Ascending aorta (tissue), 2 donors: ENCODE results near the gene CD8B. TPM values are rescaled to one million over a fixed set of nuclear protein-coding genes. Genes with fewer than 3 reads are reported as not detected.
A peak's percentile ranks its signal among the peaks of the same experiment; 100 is the strongest.

Experiments
- DNase-seq, 2 donors: peaks; one replicate each; pipeline ENCODE4 v3.0.0-alpha.2; 2019; ENCODE audit warnings: low spot score in 2 of 2
- H3K27ac ChIP-seq, 2 donors: fragments of 200-600 bp; sonication (generic); one replicate each; pipeline ENCODE4 v1.5.1; 2016 to 2017; ENCODE audit warnings: mild to moderate bottlenecking in 1 of 2
- H3K27me3 ChIP-seq: fragments of 200-600 bp; sonication (generic); one replicate; pipeline ENCODE4 v1.5.1; 2017
- H3K36me3 ChIP-seq, 2 donors: fragments of 200-600 bp; sonication (generic); one replicate each; pipeline ENCODE4 v1.5.1; 2016
- H3K4me1 ChIP-seq, 2 donors: fragments of 200-600 bp; sonication (generic); one replicate each; pipeline ENCODE4 v1.5.1; 2016 to 2017; ENCODE audit warnings: mild to moderate bottlenecking in 1 of 2
- H3K4me3 ChIP-seq, 2 donors: fragments of 200-600 bp; sonication (generic); one replicate each; pipeline ENCODE4 v1.5.1; 2016 to 2017; ENCODE audit warnings: mild to moderate bottlenecking in 1 of 2
- H3K9me3 ChIP-seq, 2 donors: fragments of 200-600 bp; sonication (generic); one replicate each; pipeline ENCODE4 v1.5.1; 2016
- CTCF ChIP-seq, 3 experiments: fragments of 200-600 bp in 2 of 3; fragments of 450-650 bp in 1 of 3; sonication (generic) in 2 of 3; IDR thresholded peaks; one replicate each; pipeline ENCODE4 v1.5.1; 2016 to 2019; ENCODE audit warnings: antibody characterized with exemption in 3 of 3, mild to moderate bottlenecking in 1 of 3, moderate library complexity in 1 of 3
- intact Hi-C: fragments of 100-400 bp; cut with DNase I; formaldehyde crosslinking; loops from one replicate; pipeline ENCODE4 v1.15.1; 2023
- total RNA-seq: library from RNA; depleted of rRNA; stranded (reverse); fragments of >200 nt; gene quantifications from one replicate; pipeline ENCODE4 v1.1.0, GENCODE V29; 2016

The CD8B gene
- total RNA-seq, 1 donor from 2014 or later = not detected

GRCh38 chr2:86806059-86806857 is 55.4 kb downstream of the CD8B start:
- intact Hi-C loops = no loop called here
- no peak for DNase-seq
- no peaks in the 10 kb centered on the region for H3K9me3 ChIP-seq
- H3K27ac ChIP-seq = no peak overlapping the region
- no peaks in the 10 kb centered on the region for H3K36me3 ChIP-seq
- H3K27me3 ChIP-seq = peaks cover 9% of the 10 kb centered on the region
- no peak for TF ChIP-seq CTCF (IDR thresholded peaks at IDR 0.05)
- peaks cover 6 to 11% of the 10 kb centered on the region in 2 donors for H3K4me1 ChIP-seq
- no peak overlapping the region for H3K4me3 ChIP-seq

DNA sequence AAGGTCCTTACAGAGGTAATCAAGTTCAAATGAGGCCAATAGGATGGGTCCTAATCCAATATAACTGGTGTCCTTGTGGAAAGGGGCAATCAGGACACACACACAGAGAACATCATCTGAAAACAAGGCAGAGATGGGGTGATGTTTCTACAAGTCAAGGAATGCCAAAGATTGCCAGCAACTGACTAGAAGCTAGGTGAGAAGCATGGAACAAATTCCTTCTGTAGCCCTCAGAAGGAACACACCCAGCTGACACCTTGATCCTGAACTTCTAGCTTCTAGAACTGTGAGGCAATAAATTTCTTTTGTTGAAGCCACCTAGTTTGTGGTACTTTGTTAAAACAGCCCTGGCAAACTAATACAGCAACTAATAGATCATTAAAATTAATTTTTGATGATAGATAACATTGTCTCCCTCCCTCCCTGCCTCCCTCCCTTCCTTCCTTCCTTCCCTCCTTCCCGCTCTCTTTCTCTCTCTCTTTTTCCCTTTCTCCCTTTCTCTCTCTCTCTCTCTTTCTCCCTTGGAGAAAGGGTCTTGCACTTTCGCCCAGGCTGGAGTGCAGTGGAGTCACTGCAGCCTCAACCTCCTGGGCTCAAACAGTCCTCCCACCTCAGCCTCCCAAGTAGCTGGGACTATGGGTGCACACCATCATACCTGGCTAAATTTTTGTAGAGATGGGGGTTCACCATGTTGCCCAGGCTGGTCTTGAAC is 60.7 kb downstream of the CD8B start:
- H3K27ac ChIP-seq = no peak overlapping the region
- DNase-seq = no peak

GRCh38 chr2:86794861-86795260 is 66.8 kb downstream of the CD8B start:
- Histone ChIP-seq H3K27me3 (peaks cover 14% of the 10 kb centered on the region), H3K27ac (no peak overlapping the region), H3K4me1 (peaks cover 5 to 9% of the 10 kb centered on the region in 2 donors), H3K36me3 (no peaks in the 10 kb centered on the region), H3K9me3 (peaks cover 0 to 13% of the 10 kb centered on the region in 2 donors), H3K4me3 (no peak overlapping the region)
- intact Hi-C loops = no loop called here
- TF ChIP-seq CTCF (IDR thresholded peaks at IDR 0.05) = no peak
- no peak for DNase-seq

More for the DNA sequence above, 60.7 kb downstream of the CD8B start:
- H3K9me3 ChIP-seq = peaks cover 0 to 9% of the 10 kb centered on the region in 2 donors
- H3K36me3 ChIP-seq = no peaks in the 10 kb centered on the region
- intact Hi-C loops = no loop called here
- no peaks in the 10 kb centered on the region for H3K4me1 ChIP-seq
- no peak for TF ChIP-seq CTCF (IDR thresholded peaks at IDR 0.05)
- no peaks in the 10 kb centered on the region for H3K27me3 ChIP-seq
- no peak overlapping the region for H3K4me3 ChIP-seq

DNA sequence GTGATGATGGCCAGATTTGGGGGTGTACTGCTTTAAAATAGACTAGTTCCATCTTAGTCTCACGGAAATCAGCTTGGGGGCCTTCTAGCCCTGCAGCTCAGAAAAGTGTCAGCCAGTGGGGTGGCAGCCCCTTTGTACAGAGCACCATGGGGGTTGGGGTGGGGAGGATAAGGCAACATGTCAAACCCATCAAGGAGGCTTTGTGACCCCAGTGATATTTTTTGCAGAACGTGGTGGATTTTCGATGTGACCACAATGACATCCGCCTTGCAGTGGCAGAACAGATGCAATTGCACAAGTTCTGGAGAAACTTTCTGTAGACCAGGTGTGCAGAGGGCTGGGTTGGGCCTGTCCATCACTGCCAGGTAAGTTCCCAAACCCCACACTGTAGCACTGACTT is 67.9 kb downstream of the CD8B start:
- Histone ChIP-seq H3K36me3 (no peaks in the 10 kb centered on the region), H3K27me3 (peaks cover 19% of the 10 kb centered on the region), H3K4me3 (no peak overlapping the region), H3K27ac (no peak overlapping the region), H3K9me3 (peaks cover 0 to 13% of the 10 kb centered on the region in 2 donors), H3K4me1 (peaks cover 9 to 20% of the 10 kb centered on the region in 2 donors)
- no peak for DNase-seq
- intact Hi-C loops = no loop called here
- no peak for TF ChIP-seq CTCF (IDR thresholded peaks at IDR 0.05)

- Histone ChIP-seq H3K27me3 (peaks cover 19% of the 10 kb centered on the region), H3K9me3 (peaks cover 0 to 9% of the 10 kb centered on the region in 2 donors), H3K36me3 (no peaks in the 10 kb centered on the region), H3K4me1 (peaks cover 9 to 30% of the 10 kb centered on the region in 2 donors), H3K27ac (no peak overlapping the region), H3K4me3 (peak overlapping the region in 1 of 2 donors; percentile 51)
- DNase-seq = no peak
- no peak for TF ChIP-seq CTCF (IDR thresholded peaks at IDR 0.05)
- intact Hi-C loops = no loop called here
Observed at GRCh38 chr2:86791573-86791972, 70.1 kb downstream of the CD8B start.
